T-helper 9 cell (primary cell): Measurements from ENCODE around the gene GLIS1.

Source experiments
- DNase-seq: peaks from one replicate; pipeline ENCODE4 v3.0.0-alpha.2; 2020

GLIS1 gene

GRCh38 chr1:53476579-53476978 is 262.4 kb downstream of the GLIS1 start:
- no peak for DNase-seq

GRCh38 chr1:53475664-53476063 is 263.3 kb downstream of the GLIS1 start:
- no peak for DNase-seq

- no peak for DNase-seq
Measured at GRCh38 chr1:53473463-53473862, 265.5 kb downstream of the GLIS1 start.

GRCh38 chr1:53471000-53471399 is 268.0 kb downstream of the GLIS1 start:
- DNase-seq, result no peak

- DNase-seq, result no peak
Measured at GRCh38 chr1:53470584-53470983, 268.4 kb downstream of the GLIS1 start.

- no peak for DNase-seq
Measured at GRCh38 chr1:53470155-53470554, 268.8 kb downstream of the GLIS1 start.

- no peak for DNase-seq
Measured at GRCh38 chr1:53469373-53469772, 269.6 kb downstream of the GLIS1 start.

GRCh38 chr1:53468374-53468773 is 270.6 kb downstream of the GLIS1 start:
- DNase-seq, result no peak

GRCh38 chr1:53467391-53467790 is 271.6 kb downstream of the GLIS1 start:
- DNase-seq, result no peak

GRCh38 chr1:53465023-53465957 is 273.7 kb downstream of the GLIS1 start:
- DNase-seq, result no peak

GRCh38 chr1:53463961-53464899 is 274.7 kb downstream of the GLIS1 start:
- no peak for DNase-seq

GRCh38 chr1:53462769-53463501 is 276.0 kb downstream of the GLIS1 start:
- DNase-seq, result no peak

- DNase-seq, result no peak
Measured at GRCh38 chr1:53462193-53462592, 276.8 kb downstream of the GLIS1 start.

- no peak for DNase-seq
Measured at GRCh38 chr1:53461323-53462044, 277.5 kb downstream of the GLIS1 start.

GRCh38 chr1:53460666-53461322 is 278.2 kb downstream of the GLIS1 start:
- no peak for DNase-seq

- DNase-seq, result no peak
Measured at GRCh38 chr1:53460211-53460634, 278.7 kb downstream of the GLIS1 start.

GRCh38 chr1:53459321-53460175 is 279.4 kb downstream of the GLIS1 start, which contains the start of gene DMRTB1:
DMRTB1 (plus strand) TSS chr1:53459399; CDS start chr1:53459454, 55 bp downstream.
- no peak for DNase-seq

- no peak for DNase-seq
Measured at GRCh38 chr1:53458634-53459033, 280.3 kb downstream of the GLIS1 start.
